Mucosa of rectum (tissue), 2 donors: ENCODE results near the gene OOSP4A.

ENCODE experiments used
- H3K27ac ChIP-seq, 2 donors: one replicate each; pipeline ENCODE4 v1.7.0; 2013; ENCODE audit warnings: inconsistent platforms in 2 of 2, low read depth in 2 of 2, low read length in 2 of 2
- H3K27me3 ChIP-seq, 2 donors: one replicate each; pipeline ENCODE4 v1.7.0; 2013; ENCODE audit warnings: low read length in 2 of 2; ENCODE audit not compliant: control insufficient read depth in 2 of 2, insufficient read depth in 2 of 2
- H3K36me3 ChIP-seq, 2 donors: one replicate each; pipeline ENCODE4 v1.7.0; 2013; ENCODE audit warnings: low read length in 2 of 2; ENCODE audit not compliant: control insufficient read depth in 2 of 2, insufficient read depth in 2 of 2
- H3K4me1 ChIP-seq, 2 donors: one replicate each; pipeline ENCODE4 v1.7.0; 2013; ENCODE audit warnings: low read length in 2 of 2, mild to moderate bottlenecking in 1 of 2; ENCODE audit not compliant: control insufficient read depth in 2 of 2, insufficient read depth in 2 of 2
- H3K4me3 ChIP-seq, 2 donors: one replicate each; pipeline ENCODE4 v1.7.0; 2013; ENCODE audit warnings: low read length in 2 of 2
- H3K9ac ChIP-seq, 2 donors: one replicate each; pipeline ENCODE4 v1.7.0; 2013; ENCODE audit warnings: low read length in 2 of 2, low read depth in 1 of 2, mild to moderate bottlenecking in 1 of 2
- H3K9me3 ChIP-seq, 2 donors: one replicate each; pipeline ENCODE4 v1.7.0; 2013; ENCODE audit warnings: low read length in 2 of 2; ENCODE audit not compliant: control insufficient read depth in 2 of 2
- donor health status: healthy.
- donor health status: Normal muscosa, but diverticular disease.

The OOSP4A gene

DNA sequence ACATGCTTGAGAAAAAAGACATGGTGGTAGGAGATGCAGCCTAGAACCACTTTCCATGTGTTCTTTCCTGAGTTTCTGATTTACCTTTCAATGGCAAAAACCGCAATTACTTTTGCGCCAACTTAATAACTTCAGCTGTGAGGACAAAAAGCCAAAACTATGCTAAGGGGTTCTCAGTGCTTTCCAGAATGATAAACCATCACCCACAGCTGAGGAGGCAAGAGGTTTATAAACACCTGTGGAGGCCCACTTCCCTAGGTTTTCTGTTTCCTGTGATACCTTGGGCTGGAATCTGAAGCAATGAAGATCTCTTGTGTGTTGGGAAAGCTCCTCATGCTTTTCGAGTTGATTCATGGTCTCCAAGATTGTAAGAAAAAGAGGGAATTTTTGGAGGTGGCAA is at the start of gene OOSP4A:
Gene OOSP4A, plus strand, starts transcription at position 301 of the 400 bp plus-strand sequence. Its CDS starts 0 bp downstream, at position 301.
- Histone ChIP-seq H3K27me3 (no peaks in the 10 kb centered on the region), H3K9me3 (no peaks in the 10 kb centered on the region), H3K9ac (no peak within 1 kb of the TSS), H3K4me3 (no peak within 1 kb of the TSS), H3K4me1 (peaks cover 5 to 19% of the 10 kb centered on the region in 2 donors), H3K36me3 (no peaks in the 10 kb centered on the region), H3K27ac (peak within 1 kb of the TSS in 1 of 2 donors; percentile 83)

DNA sequence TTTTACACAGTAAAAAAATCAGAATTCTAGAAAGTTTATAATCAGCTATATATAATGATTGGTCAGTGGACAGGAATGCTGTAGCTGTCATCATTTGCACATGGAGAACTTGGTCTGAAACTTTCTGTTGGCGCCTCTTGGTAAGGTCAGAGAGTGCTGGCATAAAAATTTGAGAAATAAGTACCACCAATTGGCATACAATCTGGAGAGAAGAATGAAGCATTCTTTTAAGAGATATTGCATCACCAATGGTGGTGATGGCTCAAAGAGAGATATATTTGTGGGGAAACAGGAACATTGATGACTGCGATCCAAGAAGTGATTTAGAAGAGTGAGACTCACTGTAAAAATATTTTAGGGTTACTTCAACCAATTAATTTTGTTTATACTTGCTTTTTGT is 45.4 kb upstream of the OOSP4A start:
- Histone ChIP-seq H3K27me3 (no peaks in the 10 kb centered on the region), H3K36me3 (no peaks in the 10 kb centered on the region), H3K4me1 (no peaks in the 10 kb centered on the region), H3K4me3 (no peak overlapping the region), H3K27ac (no peak overlapping the region), H3K9ac (no peak overlapping the region), H3K9me3 (peaks cover 10 to 14% of the 10 kb centered on the region in 2 donors)

DNA sequence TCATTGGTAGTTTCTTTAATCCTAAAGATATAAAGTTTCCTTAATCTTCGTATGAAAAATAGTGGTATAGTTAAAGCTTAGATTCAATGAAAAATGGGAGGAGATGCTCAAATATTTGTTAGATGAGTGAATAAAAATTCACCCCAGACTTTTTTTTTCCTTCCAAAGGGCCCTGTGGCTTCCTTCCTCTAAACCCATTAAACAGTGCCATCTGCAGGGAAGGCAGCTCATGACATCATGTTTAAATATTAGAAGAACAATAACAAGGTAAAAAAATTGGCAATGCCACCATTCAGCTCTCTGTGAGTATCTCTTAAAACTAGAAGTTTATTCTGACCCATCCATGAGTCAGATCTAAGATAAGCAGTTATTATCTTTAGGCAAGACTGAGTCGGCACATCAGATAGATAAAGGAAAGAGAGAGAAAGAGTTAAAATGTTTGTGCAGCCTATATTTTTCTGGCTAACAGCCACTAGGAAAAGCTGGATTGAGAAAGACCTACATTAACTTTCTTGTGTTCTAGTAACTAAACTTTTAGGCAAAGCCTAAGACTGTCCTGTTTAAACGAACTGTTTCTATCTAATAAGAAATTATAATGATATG is 44.7 kb upstream of the OOSP4A start:
- Histone ChIP-seq H3K9ac (no peak overlapping the region), H3K4me1 (no peaks in the 10 kb centered on the region), H3K27me3 (no peaks in the 10 kb centered on the region), H3K4me3 (no peak overlapping the region), H3K9me3 (peaks cover 14 to 18% of the 10 kb centered on the region in 2 donors), H3K27ac (no peak overlapping the region), H3K36me3 (no peaks in the 10 kb centered on the region)

DNA sequence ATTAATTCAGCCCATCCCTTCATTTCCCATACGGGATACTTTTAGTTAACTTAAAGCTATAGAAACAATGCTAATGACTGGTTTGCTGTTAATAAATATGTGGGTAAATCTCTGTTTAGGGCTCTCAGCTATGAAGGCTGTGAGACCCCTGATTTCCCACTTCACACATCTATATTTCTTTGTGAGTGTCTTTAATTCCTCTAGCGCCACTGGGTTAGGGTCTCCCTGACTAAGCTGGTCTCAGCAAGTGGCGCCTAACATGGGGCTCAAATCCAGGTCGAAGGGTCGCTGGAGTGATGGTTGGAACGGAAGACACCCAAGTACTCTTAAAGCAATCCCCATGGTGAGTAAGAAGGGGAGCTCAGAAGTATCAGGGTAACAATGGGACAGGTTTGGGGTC is 40.0 kb upstream of the OOSP4A start:
- no peaks in the 10 kb centered on the region for H3K27me3 ChIP-seq
- no peak overlapping the region for H3K4me3 ChIP-seq
- no peaks in the 10 kb centered on the region for H3K36me3 ChIP-seq
- peaks cover 14 to 18% of the 10 kb centered on the region in 2 donors for H3K9me3 ChIP-seq
- H3K27ac ChIP-seq: no peak overlapping the region
- no peaks in the 10 kb centered on the region for H3K4me1 ChIP-seq
- H3K9ac ChIP-seq: no peak overlapping the region

DNA sequence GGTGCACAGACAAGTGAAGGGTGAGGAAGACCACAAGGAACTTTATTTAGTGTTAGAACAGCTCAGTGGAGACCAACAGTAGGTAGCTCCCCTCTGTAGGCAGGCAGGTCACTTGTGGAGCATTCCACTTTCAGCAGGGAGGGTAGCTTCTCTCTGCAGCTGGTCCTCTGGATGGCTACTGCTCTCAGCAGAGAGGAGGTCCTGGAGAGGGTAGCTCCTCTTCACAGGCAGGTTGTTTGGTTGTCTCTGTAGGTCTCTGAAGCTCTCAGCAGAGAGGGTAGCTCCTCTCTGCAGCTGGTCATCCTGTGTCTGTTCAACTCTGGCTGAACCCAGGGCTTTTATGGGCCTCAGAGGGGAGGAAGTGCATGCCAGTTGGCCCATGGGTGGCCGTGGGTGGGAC is 32.1 kb upstream of the OOSP4A start:
- Histone ChIP-seq H3K27me3 (no peaks in the 10 kb centered on the region), H3K27ac (no peak overlapping the region), H3K9me3 (no peaks in the 10 kb centered on the region), H3K36me3 (no peaks in the 10 kb centered on the region), H3K4me3 (no peak overlapping the region), H3K4me1 (no peaks in the 10 kb centered on the region), H3K9ac (no peak overlapping the region)

DNA sequence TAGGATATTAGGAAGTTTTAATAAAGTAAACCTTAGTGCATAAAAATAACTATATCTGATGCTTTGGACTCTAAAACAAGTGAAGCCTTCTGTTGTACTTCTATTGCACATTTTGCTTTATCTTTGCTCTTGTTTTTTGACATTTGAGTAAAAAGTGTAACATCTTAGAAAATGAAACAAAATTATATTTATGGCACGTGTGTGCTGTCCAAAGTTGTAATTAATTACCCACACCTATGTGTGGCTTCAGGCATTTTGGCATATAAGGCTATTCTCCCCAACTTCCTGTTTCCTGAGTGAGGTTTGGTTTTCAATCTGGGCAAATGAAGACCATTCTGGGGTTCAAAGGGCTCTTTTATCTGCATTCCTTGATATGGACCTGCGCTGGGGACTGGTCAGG is 25.7 kb upstream of the OOSP4A start, which contains the start of gene OOSP1:
Gene OOSP1, plus strand, starts transcription at position 301 of the 400 bp plus-strand sequence. Its CDS starts 23 bp downstream, at position 324.
- no peak within 1 kb of the TSS for H3K27ac ChIP-seq
- H3K4me1 ChIP-seq: no peaks in the 10 kb centered on the region
- H3K4me3 ChIP-seq: no peak within 1 kb of the TSS
- H3K36me3 ChIP-seq: no peaks in the 10 kb centered on the region
- no peaks in the 10 kb centered on the region for H3K27me3 ChIP-seq
- no peak within 1 kb of the TSS for H3K9ac ChIP-seq
- no peaks in the 10 kb centered on the region for H3K9me3 ChIP-seq

DNA sequence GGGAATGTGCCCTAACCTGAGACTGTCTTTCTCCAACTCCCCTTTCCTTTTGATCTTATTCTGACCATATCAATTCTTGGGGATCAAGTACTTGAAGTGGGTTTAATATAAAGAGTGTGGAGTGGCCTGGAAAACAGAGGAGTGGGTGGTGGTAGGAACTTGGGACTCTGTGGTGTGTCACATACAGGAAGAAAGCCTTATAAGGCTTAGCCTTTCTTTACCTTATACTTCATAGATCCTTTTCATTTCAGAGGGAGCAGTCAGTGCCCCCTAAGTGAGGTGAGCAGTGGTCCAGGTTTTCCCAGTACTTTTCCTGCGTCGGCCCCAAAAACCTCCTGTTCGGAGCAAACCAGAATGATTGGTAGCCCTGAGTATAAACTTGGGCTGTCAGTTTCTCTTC is 25.1 kb upstream of the OOSP4A start:
- H3K27me3 ChIP-seq: no peaks in the 10 kb centered on the region
- no peak overlapping the region for H3K4me3 ChIP-seq
- no peaks in the 10 kb centered on the region for H3K36me3 ChIP-seq
- H3K9me3 ChIP-seq: no peaks in the 10 kb centered on the region
- H3K4me1 ChIP-seq: no peaks in the 10 kb centered on the region
- no peak overlapping the region for H3K9ac ChIP-seq
- H3K27ac ChIP-seq: no peak overlapping the region

DNA sequence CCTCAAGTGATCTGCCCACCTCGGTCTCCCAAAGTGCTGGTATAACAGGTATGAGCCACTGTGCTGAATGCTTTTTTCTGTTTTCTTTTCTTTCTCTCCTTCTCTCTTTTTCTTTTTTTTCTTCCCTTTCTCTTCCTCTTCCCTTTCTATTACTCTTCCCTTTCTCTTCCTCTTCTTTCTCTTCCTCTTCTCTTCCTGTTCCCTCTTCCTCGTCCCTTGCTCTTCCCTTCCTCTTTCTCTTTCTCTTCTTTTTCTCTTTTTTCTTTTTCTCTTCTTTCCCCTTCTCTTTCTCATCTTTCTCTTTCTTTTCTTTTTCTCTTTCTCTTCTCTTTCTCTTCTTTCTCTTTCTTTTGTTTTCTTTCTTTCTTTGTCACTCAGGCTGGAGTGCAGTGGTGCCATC is 24.4 kb upstream of the OOSP4A start:
- no peaks in the 10 kb centered on the region for H3K36me3 ChIP-seq
- H3K9me3 ChIP-seq: no peaks in the 10 kb centered on the region
- H3K4me3 ChIP-seq: no peak overlapping the region
- H3K9ac ChIP-seq: no peak overlapping the region
- H3K4me1 ChIP-seq: no peaks in the 10 kb centered on the region
- H3K27me3 ChIP-seq: no peaks in the 10 kb centered on the region
- no peak overlapping the region for H3K27ac ChIP-seq

DNA sequence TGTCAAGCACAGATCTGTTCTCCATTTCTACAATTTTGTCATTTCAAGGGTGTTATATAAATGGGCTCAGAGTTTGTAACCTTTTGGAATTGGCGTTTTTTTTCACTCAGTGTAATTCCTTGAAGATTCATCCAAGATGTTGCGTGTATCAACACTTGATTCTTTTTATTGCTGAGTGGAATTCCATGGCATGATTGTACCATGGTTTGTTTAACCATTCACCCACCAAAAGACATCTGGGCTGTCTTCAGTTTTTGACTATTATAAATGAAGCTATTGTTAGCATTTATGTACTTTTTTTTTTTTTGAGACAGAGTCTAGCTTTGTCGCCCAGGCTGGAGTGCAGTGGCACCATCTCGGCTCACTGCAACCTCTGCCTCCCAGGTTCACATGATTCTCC is 22.7 kb upstream of the OOSP4A start:
- Histone ChIP-seq H3K9ac (no peak overlapping the region), H3K9me3 (no peaks in the 10 kb centered on the region), H3K4me1 (no peaks in the 10 kb centered on the region), H3K4me3 (no peak overlapping the region), H3K36me3 (no peaks in the 10 kb centered on the region), H3K27me3 (no peaks in the 10 kb centered on the region), H3K27ac (no peak overlapping the region)

DNA sequence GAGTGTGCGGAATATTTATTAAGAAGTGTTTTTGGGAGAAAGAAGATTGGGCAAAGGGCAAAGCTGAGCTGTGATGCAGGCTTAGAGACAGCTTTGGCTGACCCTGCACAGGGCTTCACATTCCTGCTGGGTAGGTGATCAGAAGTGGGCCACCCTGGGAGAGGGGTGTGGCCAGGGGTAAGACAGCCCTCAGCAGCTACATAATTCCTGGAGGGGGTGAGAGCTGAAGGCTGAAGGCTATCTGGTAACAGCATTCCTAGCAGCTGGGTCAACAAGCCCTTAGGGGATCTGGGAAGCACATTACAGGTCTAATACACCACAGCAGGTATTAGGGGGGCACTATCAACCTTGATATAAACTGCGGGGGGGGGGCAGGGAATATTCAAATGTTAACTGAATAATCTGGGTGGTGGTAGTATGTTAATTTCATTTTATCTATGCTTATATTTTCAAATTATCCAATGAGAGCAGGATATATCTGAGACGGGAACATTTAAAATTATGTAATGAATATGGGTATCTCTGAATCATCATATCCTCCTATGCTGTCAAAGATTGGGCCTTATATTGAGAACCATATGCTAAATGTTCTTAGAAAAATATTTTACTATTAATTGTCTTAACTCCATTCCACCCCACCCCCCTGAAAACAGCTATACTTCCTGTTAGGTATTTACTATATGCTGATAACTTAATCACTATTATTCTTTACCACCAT is 19.7 kb upstream of the OOSP4A start:
- no peak overlapping the region for H3K4me3 ChIP-seq
- no peaks in the 10 kb centered on the region for H3K27me3 ChIP-seq
- H3K4me1 ChIP-seq: no peaks in the 10 kb centered on the region
- H3K9ac ChIP-seq: no peak overlapping the region
- no peaks in the 10 kb centered on the region for H3K36me3 ChIP-seq
- no peak overlapping the region for H3K27ac ChIP-seq
- no peaks in the 10 kb centered on the region for H3K9me3 ChIP-seq
